DND-41 (cell line): ENCODE results near the gene C1orf141.

Experiments used
- ATAC-seq: fragments of 200-7000 bp; cut with Tn5 transposase; 3 replicates; pipeline ENCODE4 v1.9.1; 2021; ENCODE audit warnings: low read depth; ENCODE audit not compliant: insufficient read depth
- DNase-seq: peaks from one replicate; pipeline ENCODE4 v3.0.0-alpha.2; 2020
- H2AFZ ChIP-seq: 2 replicates; pipeline ENCODE4 v1.6.0; 2012; ENCODE audit warnings: low read depth, low read length
- H3K27ac ChIP-seq: 2 replicates; pipeline ENCODE4 v1.5.1; 2012; ENCODE audit warnings: low read length, inconsistent platforms
- H3K27me3 ChIP-seq: fragments of 200-600 bp; sonication (generic); 2 replicates; pipeline ENCODE4 v1.6.0; 2012; ENCODE audit warnings: low read length, mild to moderate bottlenecking, inconsistent platforms; ENCODE audit not compliant: insufficient read depth, poor library complexity
- H3K36me3 ChIP-seq: 2 replicates; pipeline ENCODE4 v1.5.1; 2012; ENCODE audit warnings: low read length, inconsistent platforms; ENCODE audit not compliant: insufficient read depth
- H3K4me1 ChIP-seq: 2 replicates; pipeline ENCODE4 v1.5.1; 2012; ENCODE audit warnings: mild to moderate bottlenecking, low read length; ENCODE audit not compliant: insufficient read depth
- H3K4me2 ChIP-seq: 2 replicates; pipeline ENCODE4 v1.6.0; 2012; ENCODE audit warnings: mild to moderate bottlenecking, moderate library complexity, low read length, inconsistent platforms; ENCODE audit not compliant: insufficient read depth
- H3K4me3 ChIP-seq, 2 experiments: fragments of 200-600 bp in 1 of 2; shearing (Covaris generic) in 1 of 2; 2 replicates each; pipeline ENCODE4 v1.5.1; 2012 to 2016; ENCODE audit warnings: inconsistent platforms in 2 of 2, low read length in 2 of 2, mild to moderate bottlenecking in 2 of 2, low read depth in 1 of 2, moderate library complexity in 1 of 2
- H3K79me2 ChIP-seq: 2 replicates; pipeline ENCODE4 v1.6.0; 2012; ENCODE audit warnings: low read length, inconsistent platforms; ENCODE audit not compliant: insufficient read depth
- H3K9ac ChIP-seq: 2 replicates; pipeline ENCODE4 v1.6.0; 2012; ENCODE audit warnings: low read depth, mild to moderate bottlenecking, inconsistent platforms, low read length, moderate library complexity
- H3K9me3 ChIP-seq: 2 replicates; pipeline ENCODE4 v1.5.1; 2012; ENCODE audit warnings: low read length, moderate library complexity, mild to moderate bottlenecking, inconsistent platforms; ENCODE audit not compliant: insufficient read depth, severe bottlenecking
- H4K20me1 ChIP-seq: 2 replicates; pipeline ENCODE4 v1.6.0; 2012; ENCODE audit warnings: low read length; ENCODE audit not compliant: insufficient read depth
- CTCF ChIP-seq: IDR thresholded peaks from 2 replicates; pipeline ENCODE4 v1.5.1; 2012; ENCODE audit warnings: borderline replicate concordance, low read length, moderate library complexity, mild to moderate bottlenecking; ENCODE audit not compliant: poor library complexity, severe bottlenecking; ENCODE audit errors: extremely low read depth
- EZH2 ChIP-seq: IDR thresholded peaks from 3 replicates; pipeline ENCODE4 v1.6.1; 2012; ENCODE audit warnings: borderline replicate concordance, low read depth, mild to moderate bottlenecking, moderate library complexity, low read length, inconsistent platforms; ENCODE audit not compliant: severe bottlenecking

C1orf141 gene

GRCh38 chr1:67085326-67085725, 49.4 kb downstream of the C1orf141 start:
- Histone ChIP-seq H2AFZ (no peak overlapping the region), H3K36me3 (no peaks in the 10 kb centered on the region), H3K4me2 (no peak overlapping the region), H3K27ac (no peak overlapping the region), H3K79me2 (no peaks in the 10 kb centered on the region), H3K27me3 (no peaks in the 10 kb centered on the region), H3K4me3 (no peak overlapping the region), H3K9ac (no peak overlapping the region), H3K4me1 (no peaks in the 10 kb centered on the region), H4K20me1 (no peaks in the 10 kb centered on the region), H3K9me3 (no peaks in the 10 kb centered on the region)
- TF ChIP-seq CTCF (no peak), EZH2 (no peak)
- no peak for ATAC-seq
- no peak for DNase-seq

GRCh38 chr1:67084765-67085318, 49.9 kb downstream of the C1orf141 start:
- no peak overlapping the region for H3K27ac ChIP-seq
- DNase-seq, result no peak
- H4K20me1 ChIP-seq, result no peaks in the 10 kb centered on the region
- no peaks in the 10 kb centered on the region for H3K9me3 ChIP-seq
- H2AFZ ChIP-seq, result no peak overlapping the region
- no peaks in the 10 kb centered on the region for H3K36me3 ChIP-seq
- no peak for TF ChIP-seq EZH2
- TF ChIP-seq CTCF, result no peak
- no peak overlapping the region for H3K4me3 ChIP-seq
- H3K4me1 ChIP-seq, result no peaks in the 10 kb centered on the region
- no peak for ATAC-seq
- no peak overlapping the region for H3K4me2 ChIP-seq
- H3K79me2 ChIP-seq, result no peaks in the 10 kb centered on the region
- no peak overlapping the region for H3K9ac ChIP-seq
- H3K27me3 ChIP-seq, result no peaks in the 10 kb centered on the region

GRCh38 chr1:67078291-67078690, 56.5 kb downstream of the C1orf141 start:
- no peaks in the 10 kb centered on the region for H3K36me3 ChIP-seq
- H3K9ac ChIP-seq, result no peak overlapping the region
- ATAC-seq (no peak), DNase-seq (no peak)
- H3K27ac ChIP-seq, result no peak overlapping the region
- no peaks in the 10 kb centered on the region for H3K27me3 ChIP-seq
- H4K20me1 ChIP-seq, result no peaks in the 10 kb centered on the region
- H3K4me3 ChIP-seq, result no peak overlapping the region
- H3K4me2 ChIP-seq, result no peak overlapping the region
- no peak for TF ChIP-seq EZH2
- TF ChIP-seq CTCF, result no peak
- no peaks in the 10 kb centered on the region for H3K4me1 ChIP-seq
- no peak overlapping the region for H2AFZ ChIP-seq
- H3K9me3 ChIP-seq, result no peaks in the 10 kb centered on the region
- H3K79me2 ChIP-seq, result no peaks in the 10 kb centered on the region

- Histone ChIP-seq H3K4me2 (no peak overlapping the region), H4K20me1 (no peaks in the 10 kb centered on the region), H3K79me2 (no peaks in the 10 kb centered on the region), H3K36me3 (no peaks in the 10 kb centered on the region), H3K4me1 (no peaks in the 10 kb centered on the region), H2AFZ (no peak overlapping the region), H3K9ac (no peak overlapping the region), H3K27ac (no peak overlapping the region), H3K4me3 (no peak overlapping the region), H3K9me3 (no peaks in the 10 kb centered on the region), H3K27me3 (no peaks in the 10 kb centered on the region)
- DNase-seq, result no peak
- ATAC-seq, result no peak
- no peak for TF ChIP-seq CTCF
These were observed 57.2 kb downstream of the C1orf141 start for GRCh38 chr1:67077593-67077992.
